ENCODE data around the gene EIF3B. TPM values are rescaled to one million over a fixed set of nuclear protein-coding genes. Genes with fewer than 3 reads are reported as not detected.

Gene EIF3B
- total and polyA plus RNA-seq, 9 of the 15 experiments (the other 6 are each of a cell fraction or from before 2014, with no cell fraction given), result 25.9 to 494 (median 357) TPM

DNA sequence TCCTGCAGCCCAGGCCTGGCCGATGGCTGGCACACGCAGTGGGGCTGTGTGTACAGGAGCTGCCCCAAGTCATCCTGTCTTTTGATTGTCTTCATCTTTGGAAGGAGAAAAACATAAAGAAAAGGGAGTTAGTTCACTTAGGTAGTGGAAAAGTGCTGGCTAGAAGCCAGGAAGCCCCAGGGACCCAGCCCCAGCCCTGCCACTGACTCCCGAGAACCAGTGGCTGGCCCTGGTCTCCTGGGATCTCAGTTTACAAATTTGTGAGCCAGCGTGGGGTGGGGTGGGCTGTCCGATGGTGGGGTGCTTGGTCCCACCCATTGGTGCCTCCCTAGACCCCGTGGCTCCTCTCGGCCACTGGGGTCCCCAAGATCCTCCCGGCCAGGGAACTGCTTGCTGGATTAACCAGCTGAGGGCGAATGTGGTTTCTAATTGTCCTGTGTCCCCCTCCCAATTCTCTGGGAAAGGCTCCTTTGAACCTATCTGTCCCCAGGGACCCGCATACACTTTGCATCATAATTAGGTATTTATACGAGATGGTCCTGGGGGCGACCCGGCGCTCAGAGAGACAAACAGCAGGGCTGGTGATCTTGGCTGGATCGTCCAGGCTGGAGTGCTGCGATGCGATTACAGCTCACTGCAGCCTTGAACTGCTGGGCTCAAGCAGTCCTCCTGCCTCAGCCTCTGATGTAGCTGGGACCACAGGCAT lies 32.5 kb downstream of the EIF3B start:
- no TSS peak for BruUV-seq (replicated peaks)
- 80% methylated on average over 17 of the region's 17 CpGs for WGBS (ENCODE audit: insufficient coverage, low coverage, missing lambda C conversion rate)
- FAIRE-seq (no peak), DNase-seq (ENCODE audit: extremely low read depth in 1 of 4, low spot score in 3 of 4) (no peak), ATAC-seq (no peak)
- Histone ChIP-seq H3K4me1 (replicated peaks in 1 of 2; ENCODE audit: control insufficient read depth in 2 of 2, insufficient read depth in 2 of 2, low read length in 2 of 2) (peaks cover 5 to 38% of the 10 kb centered on the region in 2 experiments; a peak in 2 of 5 replicates), H3K4me3 (no peak overlapping the region), H3K27me3 (ENCODE audit: control insufficient read depth in 2 of 2, insufficient read depth in 2 of 2, low read length in 2 of 2) (no peaks in the 10 kb centered on the region), H4K20me1 (replicated peaks; ENCODE audit: control insufficient read depth, insufficient read depth, low read length) (no peaks in the 10 kb centered on the region), H3K9me3 (replicated peaks; ENCODE audit: control insufficient read depth, insufficient read depth, low read depth, low read length) (no peaks in the 10 kb centered on the region), H3K79me2 (ENCODE audit: control insufficient read depth, insufficient read depth, low read length) (no peaks in the 10 kb centered on the region), H3K9ac (ENCODE audit: insufficient read depth in 1 of 2, low read depth in 2 of 2, low read length in 2 of 2) (no peak overlapping the region), H3K36me3 (ENCODE audit: control insufficient read depth, insufficient read depth, low read length) (peaks cover 10% of the 10 kb centered on the region; the same call in 2 of the 3 replicates), H3K27ac (ENCODE audit: extremely low read depth, low read depth, low read length) (no peak overlapping the region), H2AFZ (ENCODE audit: low read depth, low read length) (no peak overlapping the region), H3K4me2 (ENCODE audit: insufficient read depth, low read length) (no peak overlapping the region), H3K9me1 (ENCODE audit: control insufficient read depth, insufficient read depth, low read length) (no peaks in the 10 kb centered on the region)
- intact Hi-C loops (cut with micrococcal nuclease), result no loop called here
- ChIA-PET POLR2A (interaction anchor here (0.7 kb wide), 2 partner anchors 12 to 30 kb away, joined by 3 to 4 read pairs; no protein-coding TSS in a partner anchor), CTCF (ENCODE audit: low intra/inter-chr PET ratio) (no interaction called here)
- in situ Hi-C loops (cut with MboI), result no loop called here
- TF ChIP-seq FOXM1 (IDR thresholded peaks at IDR 0.05; ENCODE audit: low read depth) (no peak), FOXM1 (CRISPR knock-in tag; IDR thresholded peaks at IDR 0.05; ENCODE audit: low read depth) (no peak), NFIC (IDR thresholded peaks at IDR 0.05) (peak; percentile 71)

DNA sequence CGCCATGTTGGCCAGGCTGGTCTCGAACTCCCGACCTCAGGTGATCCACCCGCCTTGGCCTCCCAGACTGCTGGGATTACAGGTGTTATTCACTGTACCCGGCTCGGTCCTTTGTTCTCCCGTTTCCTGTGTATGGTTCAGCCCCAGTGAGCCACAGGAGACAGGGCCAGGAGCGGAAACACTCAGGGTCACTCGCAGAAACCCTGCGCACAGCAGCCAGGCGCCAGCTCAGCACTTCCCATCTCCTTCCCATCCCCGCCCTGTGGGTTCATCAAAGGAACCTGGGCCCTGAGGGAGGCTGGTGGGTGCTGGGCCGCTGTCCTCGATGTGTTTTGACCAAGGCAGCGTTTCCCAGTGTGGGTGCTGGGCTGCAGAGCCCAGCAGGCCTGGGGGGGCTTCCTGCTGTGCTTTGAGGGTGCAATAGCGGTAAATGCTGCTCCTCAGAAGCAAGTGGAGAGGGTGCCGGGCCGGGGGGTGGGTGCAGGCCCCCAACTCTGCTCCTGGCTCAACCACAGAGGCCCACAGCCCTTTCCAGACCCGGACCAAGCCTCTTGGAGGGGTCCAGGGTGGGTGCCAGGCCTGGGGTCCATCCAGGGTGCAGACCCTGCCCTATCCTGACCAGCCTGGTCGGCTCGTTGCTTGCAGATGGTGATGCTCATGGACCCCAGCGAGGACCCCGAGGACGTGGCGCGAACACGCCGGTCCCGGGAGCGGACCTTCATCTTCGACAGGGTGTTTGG lies 33.4 kb downstream of the EIF3B start:
- in situ Hi-C loops (cut with MboI), result no loop called here
- WGBS (ENCODE audit: insufficient coverage, low coverage, missing lambda C conversion rate), result 79% methylated on average over 27 of the region's 31 CpGs
- DNase-seq (ENCODE audit: extremely low read depth in 1 of 4, low spot score in 3 of 4) (no peak), FAIRE-seq (no peak), ATAC-seq (no peak)
- no peaks in the 10 kb centered on the region for H3K9me1 ChIP-seq (ENCODE audit: control insufficient read depth, insufficient read depth, low read length)
- no peak overlapping the region for H3K4me3 ChIP-seq
- H2AFZ ChIP-seq (ENCODE audit: low read depth, low read length), result no peak overlapping the region
- peaks cover 5 to 33% of the 10 kb centered on the region in 2 experiments; a peak in 2 of 5 replicates for H3K4me1 ChIP-seq (replicated peaks in 1 of 2; ENCODE audit: control insufficient read depth in 2 of 2, insufficient read depth in 2 of 2, low read length in 2 of 2)
- H3K9ac ChIP-seq (ENCODE audit: insufficient read depth in 1 of 2, low read depth in 2 of 2, low read length in 2 of 2), result no peak overlapping the region; a peak in 1 of 4 replicates
- H3K79me2 ChIP-seq (ENCODE audit: control insufficient read depth, insufficient read depth, low read length), result no peaks in the 10 kb centered on the region
- no peaks in the 10 kb centered on the region for H3K27me3 ChIP-seq (ENCODE audit: control insufficient read depth in 2 of 2, insufficient read depth in 2 of 2, low read length in 2 of 2)
- H3K36me3 ChIP-seq (ENCODE audit: control insufficient read depth, insufficient read depth, low read length), result peaks cover 5% of the 10 kb centered on the region; the same call in 1 of the 3 replicates
- BruUV-seq (replicated peaks), result no TSS peak
- POLR2A ChIA-PET, result interaction anchor here (0.7 kb wide), 1 partner anchor 11 kb away, joined by 4 read pairs; no protein-coding TSS in a partner anchor
- H3K9me3 ChIP-seq (replicated peaks; ENCODE audit: control insufficient read depth, insufficient read depth, low read depth, low read length), result no peaks in the 10 kb centered on the region
- no peaks in the 10 kb centered on the region for H4K20me1 ChIP-seq (replicated peaks; ENCODE audit: control insufficient read depth, insufficient read depth, low read length)
- CTCF ChIA-PET (ENCODE audit: low intra/inter-chr PET ratio), result no interaction called here
- H3K4me2 ChIP-seq (ENCODE audit: insufficient read depth, low read length), result no peak overlapping the region
- no peak overlapping the region for H3K27ac ChIP-seq (ENCODE audit: extremely low read depth, low read depth, low read length)
- intact Hi-C loops (cut with micrococcal nuclease), result no loop called here
- TF ChIP-seq ZNF146 (CRISPR knock-in tag; IDR thresholded peaks at IDR 0.05; ENCODE audit: unreplicated experiment) (no peak), ARHGAP35 (IDR thresholded peaks at IDR 0.05; ENCODE audit: partially characterized antibody) (no peak), ELF2 (CRISPR knock-in tag; IDR thresholded peaks at IDR 0.05) (no peak)

Data from K562 (cell line).